Measurements from ENCODE around the gene ZFYVE9. TPM values are rescaled to one million over a fixed set of nuclear protein-coding genes. Genes with fewer than 3 reads are reported as not detected.

ZFYVE9 gene
- total RNA-seq, 1 experiment from 2014 or later = 19.6 TPM

DNA sequence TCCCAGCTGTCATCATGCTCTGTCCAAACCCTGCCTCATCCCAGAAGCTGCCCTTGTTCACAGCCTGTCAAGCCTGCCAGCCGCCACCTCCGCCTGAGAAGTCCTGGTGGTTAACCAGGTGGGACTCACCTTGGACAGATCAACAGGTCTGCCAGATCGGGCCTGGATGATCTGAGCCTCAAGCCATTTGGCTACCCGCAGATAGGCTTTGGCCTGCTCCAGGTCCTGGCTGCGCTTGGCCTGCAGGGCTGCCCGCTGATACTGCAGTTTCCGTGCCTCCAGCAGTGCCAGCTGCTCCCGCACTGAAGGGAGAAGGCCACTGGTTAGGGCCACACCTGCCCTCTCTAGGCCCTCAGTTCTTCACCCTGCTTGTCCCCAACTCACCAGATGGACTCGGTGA lies 215.5 kb downstream of the ZFYVE9 start (continued):
- TF ChIP-seq, protein P1, sequence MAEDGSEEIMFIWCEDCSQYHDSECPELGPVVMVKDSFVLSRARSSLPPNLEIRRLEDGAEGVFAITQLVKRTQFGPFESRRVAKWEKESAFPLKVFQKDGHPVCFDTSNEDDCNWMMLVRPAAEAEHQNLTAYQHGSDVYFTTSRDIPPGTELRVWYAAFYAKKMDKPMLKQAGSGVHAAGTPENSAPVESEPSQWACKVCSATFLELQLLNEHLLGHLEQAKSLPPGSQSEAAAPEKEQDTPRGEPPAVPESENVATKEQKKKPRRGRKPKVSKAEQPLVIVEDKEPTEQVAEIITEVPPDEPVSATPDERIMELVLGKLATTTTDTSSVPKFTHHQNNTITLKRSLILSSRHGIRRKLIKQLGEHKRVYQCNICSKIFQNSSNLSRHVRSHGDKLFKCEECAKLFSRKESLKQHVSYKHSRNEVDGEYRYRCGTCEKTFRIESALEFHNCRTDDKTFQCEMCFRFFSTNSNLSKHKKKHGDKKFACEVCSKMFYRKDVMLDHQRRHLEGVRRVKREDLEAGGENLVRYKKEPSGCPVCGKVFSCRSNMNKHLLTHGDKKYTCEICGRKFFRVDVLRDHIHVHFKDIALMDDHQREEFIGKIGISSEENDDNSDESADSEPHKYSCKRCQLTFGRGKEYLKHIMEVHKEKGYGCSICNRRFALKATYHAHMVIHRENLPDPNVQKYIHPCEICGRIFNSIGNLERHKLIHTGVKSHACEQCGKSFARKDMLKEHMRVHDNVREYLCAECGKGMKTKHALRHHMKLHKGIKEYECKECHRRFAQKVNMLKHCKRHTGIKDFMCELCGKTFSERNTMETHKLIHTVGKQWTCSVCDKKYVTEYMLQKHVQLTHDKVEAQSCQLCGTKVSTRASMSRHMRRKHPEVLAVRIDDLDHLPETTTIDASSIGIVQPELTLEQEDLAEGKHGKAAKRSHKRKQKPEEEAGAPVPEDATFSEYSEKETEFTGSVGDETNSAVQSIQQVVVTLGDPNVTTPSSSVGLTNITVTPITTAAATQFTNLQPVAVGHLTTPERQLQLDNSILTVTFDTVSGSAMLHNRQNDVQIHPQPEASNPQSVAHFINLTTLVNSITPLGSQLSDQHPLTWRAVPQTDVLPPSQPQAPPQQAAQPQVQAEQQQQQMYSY (CRISPR knock-in tag; IDR thresholded peaks at IDR 0.05) = no peak

DNA sequence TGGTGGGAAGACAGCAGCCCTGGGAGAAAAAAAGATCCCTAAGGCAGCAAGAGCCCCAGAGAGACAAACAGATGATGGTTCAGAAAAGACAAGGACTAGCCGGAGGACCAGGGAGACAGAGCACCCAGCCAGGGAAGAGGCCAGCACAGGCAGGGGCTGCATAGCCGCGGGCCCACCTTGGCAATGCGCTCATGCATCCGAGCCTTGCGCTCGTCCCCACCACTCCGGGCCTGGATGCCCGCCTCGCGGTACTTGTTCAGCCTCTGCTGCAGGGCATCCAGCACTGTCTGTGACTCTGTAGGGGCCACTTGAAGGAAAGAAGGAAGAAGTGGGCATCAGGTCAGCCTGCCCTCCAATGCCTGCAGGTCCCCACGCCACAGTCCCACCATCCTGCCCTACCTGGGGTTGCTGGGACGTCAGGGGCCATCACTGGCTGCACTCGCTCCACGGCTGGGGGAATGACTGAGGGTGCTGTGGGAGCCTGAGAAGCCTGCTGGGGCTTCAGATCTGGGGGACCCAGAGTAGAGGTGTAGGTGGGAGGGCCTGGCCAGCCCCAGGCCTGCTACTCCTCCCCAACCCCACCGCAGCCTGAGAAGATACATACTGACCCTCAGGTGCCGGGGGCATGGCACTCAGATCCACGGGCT lies 217.1 kb downstream of the ZFYVE9 start:
- TF ChIP-seq, protein P2, sequence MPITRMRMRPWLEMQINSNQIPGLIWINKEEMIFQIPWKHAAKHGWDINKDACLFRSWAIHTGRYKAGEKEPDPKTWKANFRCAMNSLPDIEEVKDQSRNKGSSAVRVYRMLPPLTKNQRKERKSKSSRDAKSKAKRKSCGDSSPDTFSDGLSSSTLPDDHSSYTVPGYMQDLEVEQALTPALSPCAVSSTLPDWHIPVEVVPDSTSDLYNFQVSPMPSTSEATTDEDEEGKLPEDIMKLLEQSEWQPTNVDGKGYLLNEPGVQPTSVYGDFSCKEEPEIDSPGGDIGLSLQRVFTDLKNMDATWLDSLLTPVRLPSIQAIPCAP (CRISPR knock-in tag; IDR thresholded peaks at IDR 0.05) = no peak
- TF ChIP-seq, protein P3, sequence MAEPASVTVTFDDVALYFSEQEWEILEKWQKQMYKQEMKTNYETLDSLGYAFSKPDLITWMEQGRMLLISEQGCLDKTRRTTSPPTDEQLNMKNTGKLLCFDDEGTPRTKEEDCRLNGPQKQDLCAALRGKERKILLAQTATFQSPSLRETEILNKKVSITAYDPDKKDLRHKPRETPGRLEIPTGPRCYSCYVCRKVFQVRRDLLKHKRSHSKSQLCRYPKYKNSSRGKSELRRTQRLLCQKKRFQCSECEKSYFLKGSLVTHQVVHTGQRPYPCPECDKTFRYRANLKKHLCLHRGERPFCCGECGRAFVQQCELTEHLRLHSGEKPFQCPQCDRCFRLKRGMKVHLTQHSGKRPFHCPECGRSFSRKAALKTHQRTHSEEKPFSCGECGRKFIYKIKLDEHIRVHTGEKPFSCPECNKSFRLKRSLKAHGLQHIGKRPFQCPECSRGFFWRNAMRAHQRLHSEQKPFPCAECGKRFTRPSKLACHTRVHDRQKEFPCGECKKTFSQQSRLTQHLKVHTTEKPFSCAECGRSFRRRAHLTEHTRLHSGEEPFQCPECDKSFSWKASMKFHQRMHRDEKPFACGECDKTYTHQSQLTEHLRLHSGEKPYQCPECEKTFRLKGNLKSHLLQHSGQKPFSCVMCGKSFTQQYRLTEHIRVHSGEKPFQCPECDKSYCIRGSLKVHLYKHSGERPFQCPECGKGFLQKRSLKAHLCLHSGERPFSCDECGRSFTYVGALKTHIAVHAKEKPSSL (CRISPR knock-in tag; conservative IDR thresholded peaks at IDR 0.05) = no peak
- no peak for TF ChIP-seq CREB1 (CRISPR knock-in tag; IDR thresholded peaks at IDR 0.05)
- H3K4me3 Mint-ChIP-seq = no peak overlapping the region
- H3K36me3 Mint-ChIP-seq = peaks cover 77% of the 10 kb centered on the region
- ChIA-PET POLR2A (no interaction called here), CTCF (no interaction called here)
- ATAC-seq (no peak), DNase-seq (ENCODE audit: low spot score) (no peak)
- no peaks in the 10 kb centered on the region for H3K4me1 Mint-ChIP-seq
- no peaks in the 10 kb centered on the region for H3K27me3 Mint-ChIP-seq (ENCODE audit: low read depth)
- H3K27ac Mint-ChIP-seq = no peak overlapping the region
- H3K9me3 Mint-ChIP-seq = no peaks in the 10 kb centered on the region

DNA sequence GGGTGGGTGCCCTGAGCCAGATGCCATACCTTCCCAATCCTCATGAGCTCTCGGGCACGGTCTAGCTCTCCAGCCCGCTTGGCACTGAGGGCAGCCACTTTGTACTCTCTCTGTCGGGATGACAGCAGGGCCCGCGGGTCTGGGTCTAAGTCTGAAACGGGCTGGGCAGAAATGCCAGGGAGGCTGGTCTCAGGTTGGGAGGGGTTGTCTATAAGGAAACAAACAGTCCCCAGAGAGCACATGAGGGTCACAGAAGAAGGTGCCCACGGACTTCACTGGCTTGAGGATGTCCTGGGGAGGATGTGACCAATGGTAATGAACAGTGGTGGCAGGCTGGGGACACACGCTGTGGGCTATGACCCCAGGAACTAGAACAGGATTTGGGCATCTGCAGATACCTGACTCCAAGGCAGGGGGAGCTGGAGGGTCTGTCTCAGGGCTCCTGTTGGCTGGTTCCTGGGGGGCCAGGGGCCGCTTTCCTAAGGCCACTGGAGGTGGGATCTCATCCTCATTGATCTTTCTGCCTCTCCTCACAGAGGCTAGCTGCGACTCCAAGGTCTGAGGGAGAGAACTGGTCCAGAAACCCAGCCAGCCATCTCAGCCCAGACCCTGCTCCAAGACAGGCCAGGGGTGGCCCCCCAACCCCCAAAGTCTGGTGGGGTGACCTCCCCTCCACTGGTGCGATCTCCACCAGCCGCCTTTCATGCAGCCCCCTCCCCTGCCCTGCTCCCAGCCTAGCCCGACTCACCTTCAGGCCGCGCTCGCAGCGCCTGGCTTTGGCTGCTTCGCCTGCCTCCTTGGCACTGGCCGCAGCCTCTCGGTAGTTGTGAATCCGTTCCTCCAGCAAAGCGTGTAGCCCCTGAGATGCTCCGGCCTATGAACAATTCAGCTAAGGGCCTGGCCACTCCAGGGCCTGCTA lies 218.0 kb downstream of the ZFYVE9 start:
- DNase-seq (ENCODE audit: low spot score) (no peak), ATAC-seq (peak; percentile 27; the same call in 1 of the 2 replicates)
- H3K36me3 Mint-ChIP-seq = peaks cover 72% of the 10 kb centered on the region
- no peaks in the 10 kb centered on the region for H3K27me3 Mint-ChIP-seq (ENCODE audit: low read depth)
- no peaks in the 10 kb centered on the region for H3K9me3 Mint-ChIP-seq
- ChIA-PET CTCF (interaction anchor here (1.5 kb wide), 2 partner anchors 8 to 11 kb away, joined by 4 to 9 read pairs; no protein-coding TSS in a partner anchor), POLR2A (no interaction called here)
- no peak overlapping the region for H3K27ac Mint-ChIP-seq
- TF ChIP-seq CREM (CRISPR knock-in tag; IDR thresholded peaks at IDR 0.05) = no peak
- TF ChIP-seq, protein P4, sequence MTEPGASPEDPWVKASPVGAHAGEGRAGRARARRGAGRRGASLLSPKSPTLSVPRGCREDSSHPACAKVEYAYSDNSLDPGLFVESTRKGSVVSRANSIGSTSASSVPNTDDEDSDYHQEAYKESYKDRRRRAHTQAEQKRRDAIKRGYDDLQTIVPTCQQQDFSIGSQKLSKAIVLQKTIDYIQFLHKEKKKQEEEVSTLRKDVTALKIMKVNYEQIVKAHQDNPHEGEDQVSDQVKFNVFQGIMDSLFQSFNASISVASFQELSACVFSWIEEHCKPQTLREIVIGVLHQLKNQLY (CRISPR knock-in tag; IDR thresholded peaks at IDR 0.05) = no peak
- no peak for TF ChIP-seq ZNF416 (CRISPR knock-in tag; IDR thresholded peaks at IDR 0.05)
- TF ChIP-seq, protein P5, sequence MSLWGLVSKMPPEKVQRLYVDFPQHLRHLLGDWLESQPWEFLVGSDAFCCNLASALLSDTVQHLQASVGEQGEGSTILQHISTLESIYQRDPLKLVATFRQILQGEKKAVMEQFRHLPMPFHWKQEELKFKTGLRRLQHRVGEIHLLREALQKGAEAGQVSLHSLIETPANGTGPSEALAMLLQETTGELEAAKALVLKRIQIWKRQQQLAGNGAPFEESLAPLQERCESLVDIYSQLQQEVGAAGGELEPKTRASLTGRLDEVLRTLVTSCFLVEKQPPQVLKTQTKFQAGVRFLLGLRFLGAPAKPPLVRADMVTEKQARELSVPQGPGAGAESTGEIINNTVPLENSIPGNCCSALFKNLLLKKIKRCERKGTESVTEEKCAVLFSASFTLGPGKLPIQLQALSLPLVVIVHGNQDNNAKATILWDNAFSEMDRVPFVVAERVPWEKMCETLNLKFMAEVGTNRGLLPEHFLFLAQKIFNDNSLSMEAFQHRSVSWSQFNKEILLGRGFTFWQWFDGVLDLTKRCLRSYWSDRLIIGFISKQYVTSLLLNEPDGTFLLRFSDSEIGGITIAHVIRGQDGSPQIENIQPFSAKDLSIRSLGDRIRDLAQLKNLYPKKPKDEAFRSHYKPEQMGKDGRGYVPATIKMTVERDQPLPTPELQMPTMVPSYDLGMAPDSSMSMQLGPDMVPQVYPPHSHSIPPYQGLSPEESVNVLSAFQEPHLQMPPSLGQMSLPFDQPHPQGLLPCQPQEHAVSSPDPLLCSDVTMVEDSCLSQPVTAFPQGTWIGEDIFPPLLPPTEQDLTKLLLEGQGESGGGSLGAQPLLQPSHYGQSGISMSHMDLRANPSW (CRISPR knock-in tag; conservative IDR thresholded peaks at IDR 0.05; ENCODE audit: low read depth) = no peak
- TF ChIP-seq, protein P1 (CRISPR knock-in tag; IDR thresholded peaks at IDR 0.05) = no peak
- no peak for TF ChIP-seq GABPB1 (CRISPR knock-in tag; IDR thresholded peaks at IDR 0.05)
- no peak for TF ChIP-seq SMAD4 (CRISPR knock-in tag; IDR thresholded peaks at IDR 0.05)
- TF ChIP-seq, protein P6, sequence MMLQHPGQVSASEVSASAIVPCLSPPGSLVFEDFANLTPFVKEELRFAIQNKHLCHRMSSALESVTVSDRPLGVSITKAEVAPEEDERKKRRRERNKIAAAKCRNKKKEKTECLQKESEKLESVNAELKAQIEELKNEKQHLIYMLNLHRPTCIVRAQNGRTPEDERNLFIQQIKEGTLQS (CRISPR knock-in tag; conservative IDR thresholded peaks at IDR 0.05) = no peak
- TF ChIP-seq NFYB (CRISPR knock-in tag; conservative IDR thresholded peaks at IDR 0.05; ENCODE audit: low read depth) = no peak
- TF ChIP-seq TEAD1 (CRISPR knock-in tag; IDR thresholded peaks at IDR 0.05) = no peak
- no peak for TF ChIP-seq ZNF396 (CRISPR knock-in tag; IDR thresholded peaks at IDR 0.05; ENCODE audit: borderline replicate concordance)
- no peak overlapping the region for H3K4me3 Mint-ChIP-seq
- H3K4me1 Mint-ChIP-seq = peaks cover 6% of the 10 kb centered on the region

Measured in WTC11 (cell line).